H9 (cell line): ENCODE data around the gene KCNJ1. TPM values are rescaled to one million over a fixed set of nuclear protein-coding genes. Genes with fewer than 3 reads are reported as not detected.

Experiments used
- DNase-seq: peaks from one replicate; pipeline ENCODE4 v3.0.0-alpha.2; 2017
- H2AFZ ChIP-seq: one replicate; pipeline ENCODE4 v1.6.1; 2013; ENCODE audit warnings: mild to moderate bottlenecking, low read length, control low read depth, moderate library complexity
- H2AK5ac ChIP-seq: 2 replicates; pipeline ENCODE4 v1.6.1; 2013; ENCODE audit warnings: low read length, control low read depth, mixed read lengths; ENCODE audit not compliant: insufficient read length
- H2BK120ac ChIP-seq: one replicate; pipeline ENCODE4 v1.6.1; 2013; ENCODE audit warnings: low read depth, mild to moderate bottlenecking, low read length, control low read depth, inconsistent platforms; ENCODE audit not compliant: poor library complexity, severe bottlenecking
- H2BK12ac ChIP-seq: 2 replicates; pipeline ENCODE4 v1.6.1; 2013; ENCODE audit warnings: low read length, control low read depth, mixed read lengths, low read depth; ENCODE audit not compliant: insufficient read length
- H2BK15ac ChIP-seq: 2 replicates; pipeline ENCODE4 v1.6.1; 2013; ENCODE audit warnings: low read depth, low read length, control low read depth
- H2BK20ac ChIP-seq: one replicate; pipeline ENCODE4 v1.6.1; 2013; ENCODE audit warnings: low read depth, mild to moderate bottlenecking, low read length, control low read depth, inconsistent platforms; ENCODE audit not compliant: poor library complexity, severe bottlenecking
- H2BK5ac ChIP-seq: 2 replicates; pipeline ENCODE4 v1.6.1; 2013; ENCODE audit warnings: low read length, control low read depth, mixed read lengths; ENCODE audit not compliant: insufficient read length
- H3K14ac ChIP-seq: 2 replicates; pipeline ENCODE4 v1.6.1; 2013; ENCODE audit warnings: low read length, control low read depth; ENCODE audit not compliant: insufficient read depth
- H3K18ac ChIP-seq: 2 replicates; pipeline ENCODE4 v1.6.1; 2013; ENCODE audit warnings: low read depth, mild to moderate bottlenecking, mixed read lengths, low read length, control low read depth; ENCODE audit not compliant: insufficient read length
- H3K23ac ChIP-seq: 2 replicates; pipeline ENCODE4 v1.6.1; 2013; ENCODE audit warnings: low read length, control low read depth, mixed read lengths, low read depth; ENCODE audit not compliant: insufficient read length
- H3K23me2 ChIP-seq: 2 replicates; pipeline ENCODE4 v1.6.1; 2013; ENCODE audit warnings: low read depth, mild to moderate bottlenecking, mixed read lengths, low read length, control low read depth; ENCODE audit not compliant: insufficient read length, poor library complexity, severe bottlenecking
- H3K27ac ChIP-seq: 2 replicates; pipeline ENCODE4 v1.5.1; 2013; ENCODE audit warnings: low read length, control low read depth, mixed read lengths, low read depth; ENCODE audit not compliant: insufficient read length
- H3K27me3 ChIP-seq: 2 replicates; pipeline ENCODE4 v1.6.1; 2013; ENCODE audit warnings: low read length, control low read depth, inconsistent platforms; ENCODE audit not compliant: insufficient read depth
- H3K4ac ChIP-seq: 2 replicates; pipeline ENCODE4 v1.6.1; 2013; ENCODE audit warnings: low read depth, mild to moderate bottlenecking, control low read depth, inconsistent platforms, low read length, moderate library complexity
- H3K4me1 ChIP-seq: 2 replicates; pipeline ENCODE4 v1.6.1; 2013; ENCODE audit warnings: low read length, control low read depth, inconsistent platforms; ENCODE audit not compliant: insufficient read depth
- H3K4me2 ChIP-seq: 2 replicates; pipeline ENCODE4 v1.6.1; 2013; ENCODE audit warnings: low read length, control low read depth, mixed read lengths; ENCODE audit not compliant: insufficient read length, insufficient read depth
- H3K56ac ChIP-seq: 2 replicates; pipeline ENCODE4 v1.6.1; 2013; ENCODE audit warnings: low read depth, mild to moderate bottlenecking, mixed read lengths, low read length, control low read depth; ENCODE audit not compliant: insufficient read length
- H3K79me1 ChIP-seq: 2 replicates; pipeline ENCODE4 v1.6.1; 2013; ENCODE audit warnings: low read depth, mild to moderate bottlenecking, moderate library complexity, low read length, control low read depth, inconsistent platforms; ENCODE audit not compliant: insufficient read depth, poor library complexity, severe bottlenecking
- H3K79me2 ChIP-seq: 2 replicates; pipeline ENCODE4 v1.6.1; 2013; ENCODE audit warnings: low read length, control low read depth, inconsistent platforms; ENCODE audit not compliant: insufficient read depth
- H3K9ac ChIP-seq: 2 replicates; pipeline ENCODE4 v1.6.1; 2013; ENCODE audit warnings: low read length, control low read depth, mixed read lengths; ENCODE audit not compliant: insufficient read length; ENCODE audit errors: extremely low read depth
- H3K9me3 ChIP-seq: one replicate; pipeline ENCODE4 v1.6.1; 2013; ENCODE audit warnings: low read depth, low read length, inconsistent platforms; ENCODE audit not compliant: control insufficient read depth
- H3T11ph ChIP-seq: one replicate; pipeline ENCODE4 v1.6.1; 2013; ENCODE audit warnings: mild to moderate bottlenecking, low read length, control low read depth, inconsistent platforms
- H4K20me1 ChIP-seq: one replicate; pipeline ENCODE4 v1.6.1; 2013; ENCODE audit not compliant: control insufficient read depth, insufficient read length, insufficient read depth
- H4K5ac ChIP-seq: 2 replicates; pipeline ENCODE4 v1.6.1; 2013; ENCODE audit warnings: low read depth, mild to moderate bottlenecking, mixed read lengths, low read length, control low read depth; ENCODE audit not compliant: insufficient read length
- H4K8ac ChIP-seq: replicated peaks from 2 replicates; pipeline ENCODE4 v1.6.1; 2013; ENCODE audit warnings: low read length, control low read depth, mixed read lengths, low read depth; ENCODE audit not compliant: insufficient read length
- H4K91ac ChIP-seq: 2 replicates; pipeline ENCODE4 v1.6.1; 2013; ENCODE audit warnings: low read depth, mild to moderate bottlenecking, moderate library complexity, mixed read lengths, low read length, control low read depth; ENCODE audit not compliant: insufficient read length
- H3K27ac Mint-ChIP-seq, 3 experiments: 2 replicates in 2 of 3; 3 replicates in 1 of 3; pipeline ENCODE4 v1.8.0; 2020 to 2021; ENCODE audit warnings: mixed read lengths in 3 of 3, mild to moderate bottlenecking in 1 of 3, moderate library complexity in 1 of 3
- H3K27me3 Mint-ChIP-seq: 2 replicates; pipeline ENCODE4 v1.8.0; 2021; ENCODE audit warnings: low read depth, mild to moderate bottlenecking, moderate library complexity, mixed read lengths
- H3K36me3 Mint-ChIP-seq, 3 experiments: 2 replicates in 2 of 3; 3 replicates in 1 of 3; pipeline ENCODE4 v1.8.0; 2020 to 2021; ENCODE audit warnings: low read depth in 3 of 3, mixed read lengths in 3 of 3; ENCODE audit not compliant: insufficient read depth in 1 of 3
- H3K4me1 Mint-ChIP-seq, 2 experiments: 2 replicates each; pipeline ENCODE4 v1.8.0; 2020; ENCODE audit warnings: mixed read lengths in 2 of 2
- H3K4me3 Mint-ChIP-seq, 2 experiments: 2 replicates in 1 of 2; 3 replicates in 1 of 2; pipeline ENCODE4 v1.8.0; 2020 to 2021; ENCODE audit warnings: mild to moderate bottlenecking in 2 of 2, mixed read lengths in 2 of 2, moderate library complexity in 1 of 2
- H3K9me3 Mint-ChIP-seq, 2 experiments: 2 replicates in 1 of 2; 3 replicates in 1 of 2; pipeline ENCODE4 v1.8.0; 2020; ENCODE audit warnings: mild to moderate bottlenecking in 2 of 2, mixed read lengths in 2 of 2, moderate library complexity in 1 of 2
- WGBS: extraction: QIAGEN DNeasy Blood & Tissue Kit; methylation state at CpG from one replicate; pipeline ENCODE4 v1.1.7; 2013; ENCODE audit warnings: missing lambda C conversion rate, low lambda C conversion rate, mixed read lengths; ENCODE audit not compliant: insufficient read length; ENCODE audit errors: extremely low coverage; 5-methylcytosine and 5-hydroxymethylcytosine counted together
- total RNA-seq: library from RNA; stranded (reverse); gene quantifications from 2 replicates; pipeline ENCODE4 v1.2.1, GENCODE V29; 2021
- TF ChIP-seq, protein P1 (sequence below): fragments of 200-600 bp; sonication (generic); conservative IDR thresholded peaks from 3 replicates; pipeline ENCODE4 v1.8.0; 2021; ENCODE audit warnings: antibody characterized with exemption, mild to moderate bottlenecking

KCNJ1 gene
- total RNA-seq, 1 experiment from 2014 or later, result not detected

DNA sequence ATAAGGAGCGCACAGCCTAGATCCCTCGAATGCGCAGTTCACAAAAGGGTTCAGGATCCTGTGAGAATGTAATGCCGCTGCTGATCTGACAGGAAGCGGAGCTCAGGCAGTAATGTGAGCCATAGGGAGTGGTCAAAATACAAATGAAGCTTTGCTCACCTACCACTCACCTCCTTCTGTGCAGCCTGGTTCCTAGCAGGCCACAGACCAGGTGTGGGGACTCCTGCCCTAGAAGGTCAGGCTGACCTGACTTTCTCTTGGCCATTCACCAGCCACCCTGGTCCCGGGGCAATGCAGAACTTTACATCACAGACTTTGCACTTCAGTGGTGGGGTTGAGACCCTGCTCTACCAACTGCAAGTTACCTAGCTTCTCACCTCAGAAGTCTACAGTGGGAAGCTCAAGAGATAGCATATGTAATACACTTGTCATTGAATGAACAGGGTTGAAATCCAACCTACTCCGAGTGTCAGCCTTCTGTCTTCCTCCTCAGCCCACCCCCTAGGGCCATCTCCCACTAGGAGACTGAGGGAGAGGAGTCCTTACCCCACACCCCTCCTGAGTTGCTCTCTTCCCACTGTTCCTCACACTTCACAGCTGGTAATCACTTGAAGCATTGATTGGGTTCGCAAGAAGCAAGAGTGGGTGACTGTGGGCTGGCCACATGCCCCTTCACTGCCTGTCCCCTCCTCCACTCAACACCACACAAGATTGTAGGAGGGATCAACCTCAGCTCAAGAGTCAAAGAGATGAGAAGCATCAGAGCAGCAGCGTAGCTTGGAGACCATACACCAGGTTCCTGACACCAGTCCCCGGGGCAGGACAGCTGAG is 2.0 kb upstream of the KCNJ1 start:
- no peak overlapping the region for H3K27ac ChIP-seq
- H3K4me1 Mint-ChIP-seq, result peaks cover 44 to 45% of the 10 kb centered on the region in 2 experiments
- no peak overlapping the region for H2BK12ac ChIP-seq
- H4K8ac ChIP-seq, result no peak overlapping the region
- no peak overlapping the region for H3K23ac ChIP-seq
- no peak overlapping the region for H3K27ac Mint-ChIP-seq
- no peaks in the 10 kb centered on the region for H3K36me3 Mint-ChIP-seq
- no peak for DNase-seq
- no peak overlapping the region for H3K14ac ChIP-seq
- H3K9me3 Mint-ChIP-seq, result no peaks in the 10 kb centered on the region; a peak in 1 of 5 replicates
- no CpG with 5 or more reads among the region's 10 CpGs for WGBS
- H3K4me1 ChIP-seq, result peaks cover 17% of the 10 kb centered on the region
- H3K4me3 Mint-ChIP-seq, result no peak overlapping the region
- no peak overlapping the region for H4K5ac ChIP-seq
- no peak overlapping the region for H2BK15ac ChIP-seq
- peaks cover 3% of the 10 kb centered on the region for H3K23me2 ChIP-seq
- H4K20me1 ChIP-seq, result no peaks in the 10 kb centered on the region
- TF ChIP-seq, protein P1, sequence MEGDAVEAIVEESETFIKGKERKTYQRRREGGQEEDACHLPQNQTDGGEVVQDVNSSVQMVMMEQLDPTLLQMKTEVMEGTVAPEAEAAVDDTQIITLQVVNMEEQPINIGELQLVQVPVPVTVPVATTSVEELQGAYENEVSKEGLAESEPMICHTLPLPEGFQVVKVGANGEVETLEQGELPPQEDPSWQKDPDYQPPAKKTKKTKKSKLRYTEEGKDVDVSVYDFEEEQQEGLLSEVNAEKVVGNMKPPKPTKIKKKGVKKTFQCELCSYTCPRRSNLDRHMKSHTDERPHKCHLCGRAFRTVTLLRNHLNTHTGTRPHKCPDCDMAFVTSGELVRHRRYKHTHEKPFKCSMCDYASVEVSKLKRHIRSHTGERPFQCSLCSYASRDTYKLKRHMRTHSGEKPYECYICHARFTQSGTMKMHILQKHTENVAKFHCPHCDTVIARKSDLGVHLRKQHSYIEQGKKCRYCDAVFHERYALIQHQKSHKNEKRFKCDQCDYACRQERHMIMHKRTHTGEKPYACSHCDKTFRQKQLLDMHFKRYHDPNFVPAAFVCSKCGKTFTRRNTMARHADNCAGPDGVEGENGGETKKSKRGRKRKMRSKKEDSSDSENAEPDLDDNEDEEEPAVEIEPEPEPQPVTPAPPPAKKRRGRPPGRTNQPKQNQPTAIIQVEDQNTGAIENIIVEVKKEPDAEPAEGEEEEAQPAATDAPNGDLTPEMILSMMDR, result no peak
- H4K91ac ChIP-seq, result no peak overlapping the region
- peaks cover 13% of the 10 kb centered on the region for H3K27me3 Mint-ChIP-seq
- no peak overlapping the region for H3T11ph ChIP-seq
- H3K9ac ChIP-seq, result no peak overlapping the region
- no peaks in the 10 kb centered on the region for H3K9me3 ChIP-seq
- no peaks in the 10 kb centered on the region for H3K79me1 ChIP-seq
- H3K4ac ChIP-seq, result no peak overlapping the region
- H2BK5ac ChIP-seq, result no peak overlapping the region
- H3K79me2 ChIP-seq, result no peaks in the 10 kb centered on the region
- H3K4me2 ChIP-seq, result no peak overlapping the region
- H2AK5ac ChIP-seq, result no peak overlapping the region
- H2BK20ac ChIP-seq, result no peak overlapping the region
- no peak overlapping the region for H3K18ac ChIP-seq
- H2BK120ac ChIP-seq, result no peak overlapping the region
- no peak overlapping the region for H2AFZ ChIP-seq
- no peaks in the 10 kb centered on the region; the same call in 1 of the 2 replicates for H3K27me3 ChIP-seq
- no peak overlapping the region for H3K56ac ChIP-seq
